GM23338 (cell line): ENCODE measurements around the gene DECR2.

Experiments used
- CREB1 ChIP-seq: fragments of 250-450 bp; sonication (Bioruptor Pico); IDR thresholded peaks from 2 replicates; pipeline ENCODE4 v1.5.0; 2020; ENCODE audit warnings: low read depth, mild to moderate bottlenecking, moderate library complexity
- EZH2 ChIP-seq: fragments of 200-600 bp; sonication (generic); IDR thresholded peaks from one replicate; pipeline ENCODE4 v1.8.0; 2017; ENCODE audit warnings: antibody characterized with exemption, mild to moderate bottlenecking, low read depth; ENCODE audit not compliant: unreplicated experiment
- EZH2phosphoT487 ChIP-seq: fragments of 200-600 bp; sonication (generic); IDR thresholded peaks from one replicate; pipeline ENCODE4 v1.8.1; 2018; ENCODE audit warnings: antibody characterized with exemption; ENCODE audit not compliant: unreplicated experiment
- POLR2AphosphoS5 ChIP-seq: IDR thresholded peaks from 2 replicates; pipeline ENCODE4 v1.6.1; 2016; ENCODE audit warnings: antibody characterized with exemption, low read depth
- TF ChIP-seq, protein P1 (sequence below), 2 experiments: fragments of 200-600 bp in 1 of 2; sonication (generic) in 1 of 2; conservative IDR thresholded peaks; 2 replicates each; pipeline versions ENCODE4 v1.5.1 to v1.6.1; 2016 to 2017; ENCODE audit warnings: antibody characterized with exemption in 2 of 2, low read depth in 2 of 2, mild to moderate bottlenecking in 2 of 2, moderate library complexity in 1 of 2
- TF ChIP-seq, protein P2 (sequence below): IDR thresholded peaks from one replicate; pipeline ENCODE4 v1.6.1; 2018; ENCODE audit warnings: antibody characterized with exemption; ENCODE audit not compliant: unreplicated experiment

GRCh38 chr16:389352-389751, 12.3 kb upstream of the DECR2 start:
- TF ChIP-seq, protein P1, sequence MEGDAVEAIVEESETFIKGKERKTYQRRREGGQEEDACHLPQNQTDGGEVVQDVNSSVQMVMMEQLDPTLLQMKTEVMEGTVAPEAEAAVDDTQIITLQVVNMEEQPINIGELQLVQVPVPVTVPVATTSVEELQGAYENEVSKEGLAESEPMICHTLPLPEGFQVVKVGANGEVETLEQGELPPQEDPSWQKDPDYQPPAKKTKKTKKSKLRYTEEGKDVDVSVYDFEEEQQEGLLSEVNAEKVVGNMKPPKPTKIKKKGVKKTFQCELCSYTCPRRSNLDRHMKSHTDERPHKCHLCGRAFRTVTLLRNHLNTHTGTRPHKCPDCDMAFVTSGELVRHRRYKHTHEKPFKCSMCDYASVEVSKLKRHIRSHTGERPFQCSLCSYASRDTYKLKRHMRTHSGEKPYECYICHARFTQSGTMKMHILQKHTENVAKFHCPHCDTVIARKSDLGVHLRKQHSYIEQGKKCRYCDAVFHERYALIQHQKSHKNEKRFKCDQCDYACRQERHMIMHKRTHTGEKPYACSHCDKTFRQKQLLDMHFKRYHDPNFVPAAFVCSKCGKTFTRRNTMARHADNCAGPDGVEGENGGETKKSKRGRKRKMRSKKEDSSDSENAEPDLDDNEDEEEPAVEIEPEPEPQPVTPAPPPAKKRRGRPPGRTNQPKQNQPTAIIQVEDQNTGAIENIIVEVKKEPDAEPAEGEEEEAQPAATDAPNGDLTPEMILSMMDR (conservative IDR thresholded peaks at IDR 0.05; ENCODE audit: low read depth in 2 of 2) = no peak
- no peak for TF ChIP-seq EZH2phosphoT487
- TF ChIP-seq EZH2 = no peak
- TF ChIP-seq, protein P2, sequence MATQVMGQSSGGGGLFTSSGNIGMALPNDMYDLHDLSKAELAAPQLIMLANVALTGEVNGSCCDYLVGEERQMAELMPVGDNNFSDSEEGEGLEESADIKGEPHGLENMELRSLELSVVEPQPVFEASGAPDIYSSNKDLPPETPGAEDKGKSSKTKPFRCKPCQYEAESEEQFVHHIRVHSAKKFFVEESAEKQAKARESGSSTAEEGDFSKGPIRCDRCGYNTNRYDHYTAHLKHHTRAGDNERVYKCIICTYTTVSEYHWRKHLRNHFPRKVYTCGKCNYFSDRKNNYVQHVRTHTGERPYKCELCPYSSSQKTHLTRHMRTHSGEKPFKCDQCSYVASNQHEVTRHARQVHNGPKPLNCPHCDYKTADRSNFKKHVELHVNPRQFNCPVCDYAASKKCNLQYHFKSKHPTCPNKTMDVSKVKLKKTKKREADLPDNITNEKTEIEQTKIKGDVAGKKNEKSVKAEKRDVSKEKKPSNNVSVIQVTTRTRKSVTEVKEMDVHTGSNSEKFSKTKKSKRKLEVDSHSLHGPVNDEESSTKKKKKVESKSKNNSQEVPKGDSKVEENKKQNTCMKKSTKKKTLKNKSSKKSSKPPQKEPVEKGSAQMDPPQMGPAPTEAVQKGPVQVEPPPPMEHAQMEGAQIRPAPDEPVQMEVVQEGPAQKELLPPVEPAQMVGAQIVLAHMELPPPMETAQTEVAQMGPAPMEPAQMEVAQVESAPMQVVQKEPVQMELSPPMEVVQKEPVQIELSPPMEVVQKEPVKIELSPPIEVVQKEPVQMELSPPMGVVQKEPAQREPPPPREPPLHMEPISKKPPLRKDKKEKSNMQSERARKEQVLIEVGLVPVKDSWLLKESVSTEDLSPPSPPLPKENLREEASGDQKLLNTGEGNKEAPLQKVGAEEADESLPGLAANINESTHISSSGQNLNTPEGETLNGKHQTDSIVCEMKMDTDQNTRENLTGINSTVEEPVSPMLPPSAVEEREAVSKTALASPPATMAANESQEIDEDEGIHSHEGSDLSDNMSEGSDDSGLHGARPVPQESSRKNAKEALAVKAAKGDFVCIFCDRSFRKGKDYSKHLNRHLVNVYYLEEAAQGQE = no peak
- no peak for TF ChIP-seq POLR2AphosphoS5
- TF ChIP-seq CREB1 (CRISPR knock-in tag) = no peak
